OCI-LY7 (cell line): Measurements from ENCODE around the gene EIPR1. TPM values are rescaled to one million over a fixed set of nuclear protein-coding genes. Genes with fewer than 3 reads are reported as not detected.

Source experiments
- BruUV-seq: library from RNA; stranded (reverse); fragments of 400-500 nt; replicated peaks from 2 replicates; lab custom pipeline; 2021; lab: Mats Ljungman, UMichigan
- CTCF ChIA-PET: fragments of 300-600 bp; sonication (Branson Sonifier 250); formaldehyde crosslinking; loops from one replicate; lab custom pipeline; 2022; ENCODE audit warnings: antibody characterized with exemption; ENCODE audit not compliant: unreplicated experiment; lab: Charles Lee
- POLR2A ChIA-PET: fragments of 300-600 bp; sonication (Branson Sonifier 250); formaldehyde crosslinking; loops from one replicate; lab custom pipeline; 2022; ENCODE audit warnings: antibody characterized with exemption; lab: Charles Lee
- DNase-seq: peaks from one replicate; pipeline ENCODE4 v3.0.0-alpha.2; 2015; ENCODE audit warnings: low spot score
- H2AFZ ChIP-seq: fragments of 200-600 bp; sonication (generic), shearing (Covaris generic); 2 replicates; pipeline ENCODE4 v1.6.1; 2014; ENCODE audit warnings: mild to moderate bottlenecking, antibody characterized with exemption, low read length, moderate library complexity
- H3K27ac ChIP-seq: fragments of 200-600 bp; sonication (generic); 2 replicates; pipeline ENCODE4 v1.5.1; 2014; ENCODE audit warnings: mixed run types, low read depth, mild to moderate bottlenecking, moderate library complexity, low read length, inconsistent platforms; ENCODE audit not compliant: poor library complexity, severe bottlenecking
- H3K36me3 ChIP-seq: fragments of 200-600 bp; sonication (generic); 2 replicates; pipeline ENCODE4 v1.6.1; 2014; ENCODE audit warnings: mild to moderate bottlenecking, antibody characterized with exemption, low read length, moderate library complexity, mixed read lengths; ENCODE audit not compliant: insufficient read depth
- H3K4me1 ChIP-seq: fragments of 200-600 bp; sonication (generic); 2 replicates; pipeline ENCODE4 v1.5.1; 2014; ENCODE audit warnings: mild to moderate bottlenecking, low read length; ENCODE audit not compliant: insufficient read depth, poor library complexity, severe bottlenecking
- H3K4me2 ChIP-seq: fragments of 200-600 bp; sonication (generic); 2 replicates; pipeline ENCODE4 v1.6.1; 2014; ENCODE audit warnings: mild to moderate bottlenecking, low read length
- H3K4me3 ChIP-seq: fragments of 200-600 bp; sonication (generic); 2 replicates; pipeline ENCODE4 v1.5.1; 2014; ENCODE audit warnings: mild to moderate bottlenecking, low read depth, low read length; ENCODE audit not compliant: poor library complexity, severe bottlenecking
- H3K79me2 ChIP-seq: fragments of 200-600 bp; sonication (generic); 2 replicates; pipeline ENCODE4 v1.6.1; 2016; ENCODE audit warnings: low read depth, mild to moderate bottlenecking, low read length, moderate library complexity, mixed read lengths; ENCODE audit not compliant: insufficient read depth
- H3K9me2 ChIP-seq: fragments of 200-600 bp; sonication (generic); 2 replicates; pipeline ENCODE4 v1.6.1; 2016; ENCODE audit warnings: mild to moderate bottlenecking, low read length, mixed read lengths; ENCODE audit not compliant: insufficient read depth
- H3K9me3 ChIP-seq: fragments of 200-600 bp; sonication (generic); 2 replicates; pipeline ENCODE4 v1.6.1; 2014; ENCODE audit warnings: mild to moderate bottlenecking, mixed run types, low read length, mixed read lengths
- H4K20me1 ChIP-seq: fragments of 200-600 bp; sonication (generic); 2 replicates; pipeline ENCODE4 v1.6.1; 2014; ENCODE audit warnings: mild to moderate bottlenecking, antibody characterized with exemption, low read length, moderate library complexity, mixed read lengths; ENCODE audit not compliant: insufficient read depth
- CTCF ChIP-seq: fragments of 200-600 bp; sonication (generic); conservative IDR thresholded peaks from 2 replicates; pipeline ENCODE4 v1.5.1; 2014; ENCODE audit warnings: mild to moderate bottlenecking, antibody characterized with exemption, low read length, moderate library complexity, mixed read lengths
- EZH2phosphoT487 ChIP-seq: fragments of 200-600 bp; sonication (generic); IDR thresholded peaks from 2 replicates; pipeline ENCODE4 v1.6.1; 2018; ENCODE audit warnings: low read depth, borderline replicate concordance, mild to moderate bottlenecking, mixed run types, antibody characterized with exemption, low read length, moderate library complexity, mixed read lengths
- intact Hi-C: fragments of 100-400 bp; cut with micrococcal nuclease; formaldehyde crosslinking; loops from one replicate; pipeline ENCODE4 v1.10.0; 2022; ENCODE audit not compliant: unreplicated experiment
- total RNA-seq, 2 experiments: library from RNA; depleted of rRNA in 1 of 2; stranded (reverse); fragments of >200 nt in 1 of 2; shearing (Covaris generic) in 1 of 2; gene quantifications; 2 replicates each; pipeline ENCODE4 v1.2.3, GENCODE V29; 2014 to 2022

Gene EIPR1
- total RNA-seq, 2 experiments from 2014 or later = 60.5 to 61.7 TPM

- POLR2A ChIA-PET = interaction anchor here (1.0 to 1.9 kb wide), 2 partner anchors 9 to 48 kb away, joined by 3 to 5 read pairs; no protein-coding TSS in a partner anchor
- Histone ChIP-seq H3K4me2 (no peak overlapping the region), H3K4me3 (no peak overlapping the region), H3K36me3 (peaks cover 33% of the 10 kb centered on the region), H3K79me2 (no peaks in the 10 kb centered on the region), H2AFZ (no peak overlapping the region), H4K20me1 (no peaks in the 10 kb centered on the region), H3K4me1 (peaks cover 13% of the 10 kb centered on the region), H3K9me3 (peaks cover 24% of the 10 kb centered on the region; the same call in 1 of the 2 replicates), H3K27ac (no peak overlapping the region), H3K9me2 (no peaks in the 10 kb centered on the region)
- TF ChIP-seq CTCF (no peak), EZH2phosphoT487 (no peak)
- CTCF ChIA-PET = no interaction called here
- no peak for DNase-seq
- BruUV-seq = no TSS peak
- intact Hi-C loops = no loop called here
These were observed 217.7 kb downstream of the EIPR1 start for GRCh38 chr2:3159782-3160545.

- H3K27ac ChIP-seq = peak overlapping the region; percentile 78
- peaks cover 4% of the 10 kb centered on the region; the same call in 1 of the 2 replicates for H3K36me3 ChIP-seq
- TF ChIP-seq CTCF (no peak), EZH2phosphoT487 (no peak)
- H4K20me1 ChIP-seq = no peaks in the 10 kb centered on the region
- POLR2A ChIA-PET = interaction anchor here (0.6 to 1.9 kb wide), 5 partner anchors 10 to 438 kb away, joined by 3 to 13 read pairs (median 3); no protein-coding TSS in a partner anchor
- H3K4me1 ChIP-seq = peaks cover 62% of the 10 kb centered on the region
- no peaks in the 10 kb centered on the region for H3K9me3 ChIP-seq
- DNase-seq = peak; percentile 62
- no TSS peak for BruUV-seq
- H3K79me2 ChIP-seq = no peaks in the 10 kb centered on the region
- CTCF ChIA-PET = interaction anchor here (0.7 to 1.3 kb wide), 2 partner anchors 24 to 152 kb away, joined by 3 read pairs; no protein-coding TSS in a partner anchor
- peak overlapping the region; percentile 45; the same call in 1 of the 2 replicates for H2AFZ ChIP-seq
- intact Hi-C loops = loop anchor here (5.0 kb wide), 2 partner anchors 223 to 408 kb away; partner anchors contain the start of genes EIPR1 and TRAPPC12
- H3K4me2 ChIP-seq = peak overlapping the region; percentile 56
- H3K4me3 ChIP-seq = peak overlapping the region; percentile 27
- no peaks in the 10 kb centered on the region for H3K9me2 ChIP-seq
These were observed 222.9 kb downstream of the EIPR1 start for GRCh38 chr2:3154700-3155099.
